ENCODE measurements around the gene CCHCR1.
"Not testable (repeated sequence)": the region's sequence is repeated elsewhere in the genome, so short reads cannot be mapped to it uniquely, and the experiment has no call there.

The CCHCR1 gene

DNA sequence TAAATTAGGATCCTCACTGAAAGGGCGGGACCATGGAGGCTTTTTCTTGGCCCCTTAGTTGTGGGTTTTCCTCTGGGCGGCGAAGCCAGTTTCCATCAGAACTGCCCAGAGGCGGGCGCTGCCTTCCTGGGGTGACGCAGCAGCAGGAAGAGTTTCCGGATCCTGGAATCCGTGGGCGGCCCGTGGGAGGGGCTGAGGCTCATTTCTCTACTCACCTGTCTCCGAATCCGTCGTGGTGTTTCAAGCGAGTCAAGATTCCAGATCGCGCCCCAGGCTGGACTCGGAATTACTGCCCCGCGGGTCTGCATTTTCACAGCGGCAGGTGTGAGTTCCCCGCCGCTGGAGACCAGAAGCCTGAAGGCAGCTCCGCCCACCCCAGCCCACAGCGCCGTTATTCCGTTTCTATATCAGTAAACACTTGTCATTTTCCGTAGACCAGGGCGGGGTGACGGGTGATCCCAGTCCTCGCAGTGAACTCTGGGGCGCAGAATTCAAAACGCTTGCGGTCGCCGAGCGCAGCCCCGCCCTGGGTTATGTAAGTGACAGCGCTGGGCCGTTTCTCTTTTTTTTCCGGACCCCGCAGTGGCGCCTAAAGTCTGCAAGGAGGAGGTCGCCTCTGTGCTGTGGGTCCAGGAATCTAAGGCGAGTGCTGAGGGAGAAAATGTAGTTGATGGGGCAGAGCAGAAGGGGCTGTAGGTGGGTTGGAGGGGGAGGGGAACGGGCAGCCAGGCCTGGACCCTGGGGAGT is 40.1 kb upstream of the CCHCR1 start:
- DNase-seq (ENCODE audit: low read depth in 2 of 2) = peak; percentile 77 to 86
- TF ChIP-seq, protein P1, sequence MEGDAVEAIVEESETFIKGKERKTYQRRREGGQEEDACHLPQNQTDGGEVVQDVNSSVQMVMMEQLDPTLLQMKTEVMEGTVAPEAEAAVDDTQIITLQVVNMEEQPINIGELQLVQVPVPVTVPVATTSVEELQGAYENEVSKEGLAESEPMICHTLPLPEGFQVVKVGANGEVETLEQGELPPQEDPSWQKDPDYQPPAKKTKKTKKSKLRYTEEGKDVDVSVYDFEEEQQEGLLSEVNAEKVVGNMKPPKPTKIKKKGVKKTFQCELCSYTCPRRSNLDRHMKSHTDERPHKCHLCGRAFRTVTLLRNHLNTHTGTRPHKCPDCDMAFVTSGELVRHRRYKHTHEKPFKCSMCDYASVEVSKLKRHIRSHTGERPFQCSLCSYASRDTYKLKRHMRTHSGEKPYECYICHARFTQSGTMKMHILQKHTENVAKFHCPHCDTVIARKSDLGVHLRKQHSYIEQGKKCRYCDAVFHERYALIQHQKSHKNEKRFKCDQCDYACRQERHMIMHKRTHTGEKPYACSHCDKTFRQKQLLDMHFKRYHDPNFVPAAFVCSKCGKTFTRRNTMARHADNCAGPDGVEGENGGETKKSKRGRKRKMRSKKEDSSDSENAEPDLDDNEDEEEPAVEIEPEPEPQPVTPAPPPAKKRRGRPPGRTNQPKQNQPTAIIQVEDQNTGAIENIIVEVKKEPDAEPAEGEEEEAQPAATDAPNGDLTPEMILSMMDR (IDR thresholded peaks at IDR 0.05; ENCODE audit: low read depth, low read length) = no peak
- peak overlapping the region; percentile 71 to 76 for H3K4me3 ChIP-seq (replicated peaks in 1 of 2; ENCODE audit: low read depth in 2 of 2, low read length in 2 of 2)

DNA sequence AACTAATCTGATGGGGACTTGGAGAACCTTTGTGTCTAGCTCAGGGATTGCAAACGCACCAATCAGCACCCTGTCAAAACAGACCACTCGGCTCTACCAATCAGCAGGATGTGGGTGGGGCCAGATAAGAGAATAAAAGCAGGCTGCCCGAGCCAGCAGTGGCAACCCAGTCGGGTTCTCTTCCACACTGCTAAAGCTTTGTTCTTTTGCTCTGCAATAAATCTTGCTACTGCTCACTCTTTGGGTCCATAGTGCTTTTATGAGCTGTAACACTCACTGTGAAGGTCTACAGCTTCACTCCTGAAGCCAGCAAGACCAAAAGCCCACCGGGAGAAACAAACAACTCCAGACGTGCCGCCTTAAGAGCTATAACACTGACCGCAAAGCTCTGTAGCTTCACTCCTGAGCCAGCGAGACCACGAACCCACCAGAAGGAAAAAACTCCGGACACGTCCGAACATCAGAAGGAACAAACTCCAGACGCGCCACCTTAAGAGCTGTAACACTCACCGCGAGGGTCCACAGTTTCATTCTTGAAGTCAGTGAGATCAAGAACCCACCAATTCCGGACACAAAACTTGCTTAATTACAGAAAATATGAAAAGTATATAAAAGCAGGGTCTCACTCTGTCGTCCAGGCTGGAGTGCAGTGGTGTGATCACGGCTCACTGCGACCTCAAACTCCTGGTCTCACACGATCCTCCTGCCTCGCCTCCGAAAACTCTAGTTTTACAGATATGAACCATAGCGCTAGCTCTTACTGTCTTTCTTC is 38.8 kb upstream of the CCHCR1 start:
- peak overlapping the region in 1 of 2 donors; percentile 76 for H3K4me3 ChIP-seq (replicated peaks in 1 of 2; ENCODE audit: low read depth in 2 of 2, low read length in 2 of 2)
- DNase-seq (ENCODE audit: low read depth in 2 of 2) = not testable (repeated sequence)

DNA sequence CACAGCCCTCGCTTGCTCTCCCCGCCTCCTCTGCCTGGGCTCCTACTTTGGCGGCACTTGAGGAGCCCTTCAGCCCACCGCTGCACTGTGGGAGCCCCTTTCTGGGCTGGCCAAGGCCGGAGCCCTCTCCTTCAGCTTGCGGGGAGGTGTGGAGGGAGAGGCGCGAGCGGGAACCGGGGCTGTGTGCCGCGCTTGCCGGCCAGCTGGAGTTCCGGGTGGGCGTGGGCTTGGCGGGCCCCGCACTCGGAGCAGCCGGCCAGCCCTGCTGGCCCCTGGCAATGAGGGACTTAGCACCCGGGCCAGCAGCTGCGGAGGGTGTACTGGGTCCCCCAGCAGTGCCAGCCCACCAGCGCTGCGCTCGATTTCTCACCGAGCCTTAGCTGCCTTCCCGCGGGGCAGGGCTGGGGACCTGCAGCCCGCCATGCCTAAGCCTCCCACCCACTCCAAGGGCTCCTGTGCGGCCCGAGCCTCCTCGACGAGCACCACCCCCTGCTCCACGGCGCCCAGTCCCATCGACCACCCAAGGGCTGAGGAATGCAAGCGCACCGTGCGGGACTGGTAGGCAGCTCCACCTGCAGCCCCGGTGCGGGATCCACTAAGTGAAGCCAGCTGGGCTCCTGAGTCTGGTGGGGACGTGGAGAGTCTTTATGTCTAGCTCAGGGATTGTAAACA is 37.8 kb upstream of the CCHCR1 start:
- not testable (repeated sequence) for DNase-seq (ENCODE audit: low read depth in 2 of 2); H3K4me3 ChIP-seq (replicated peaks in 1 of 2; ENCODE audit: low read depth in 2 of 2, low read length in 2 of 2)

DNA sequence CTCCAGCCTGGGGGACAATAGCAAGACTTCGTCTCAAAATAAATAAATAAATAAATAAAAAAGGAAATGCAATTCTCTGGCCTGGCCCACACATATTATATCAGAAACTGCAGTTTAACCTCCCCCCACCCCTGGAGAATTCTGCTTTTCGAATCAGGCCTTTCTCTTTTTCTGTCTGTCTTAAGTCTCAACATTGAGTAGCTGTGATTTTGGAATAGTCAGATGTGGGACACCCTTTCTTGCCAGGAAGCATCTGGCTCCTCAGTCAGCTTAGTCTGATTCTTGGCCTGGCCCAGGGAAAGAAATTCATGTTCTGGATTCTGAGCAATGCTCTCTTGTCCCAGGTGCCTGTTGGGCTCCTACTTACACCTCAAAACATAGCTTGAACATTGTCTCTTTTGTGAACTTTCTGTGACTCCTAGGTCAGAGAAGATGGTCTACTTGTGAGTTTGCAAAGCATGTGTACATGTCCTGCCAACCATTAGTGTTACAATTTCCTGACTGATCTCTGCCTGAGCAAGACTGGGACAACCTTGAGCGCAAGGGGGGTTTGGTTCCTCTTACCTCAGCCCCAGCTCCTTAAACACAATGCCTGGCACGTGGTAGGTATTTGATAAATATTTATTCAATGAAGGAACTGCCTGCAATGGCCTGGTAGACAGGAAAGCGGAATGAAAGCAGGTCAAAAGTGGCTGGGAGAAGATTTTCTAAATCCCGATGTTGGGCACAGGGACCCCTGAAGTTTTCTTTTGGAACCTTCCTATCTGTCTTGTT is 36.6 kb upstream of the CCHCR1 start:
- DNase-seq (ENCODE audit: low read depth in 2 of 2) = no peak
- no peak overlapping the region for H3K4me3 ChIP-seq (replicated peaks in 1 of 2; ENCODE audit: low read depth in 2 of 2, low read length in 2 of 2)
- TF ChIP-seq, protein P1 (IDR thresholded peaks at IDR 0.05; ENCODE audit: low read depth, low read length) = no peak

DNA sequence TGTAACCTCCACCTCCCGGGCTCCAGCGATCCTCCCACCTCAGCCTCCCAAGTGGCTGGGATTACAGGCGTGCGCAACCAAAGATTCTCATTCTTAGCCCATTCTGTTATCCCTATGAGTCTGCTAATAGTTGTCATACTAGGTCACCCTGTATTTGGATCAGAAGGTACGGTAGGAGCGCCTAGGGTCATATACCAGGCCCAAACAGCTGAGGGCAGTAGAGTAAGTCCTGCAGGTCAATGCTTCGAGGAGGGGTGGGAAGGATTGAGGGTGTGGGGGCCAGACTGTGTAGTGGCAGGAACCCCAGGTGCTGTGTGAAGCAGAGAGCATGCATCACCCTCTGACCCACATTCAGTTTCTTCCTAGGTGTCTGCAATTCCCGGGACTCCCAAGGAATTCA is 35.6 kb upstream of the CCHCR1 start:
- TF ChIP-seq, protein P1 (IDR thresholded peaks at IDR 0.05; ENCODE audit: low read depth, low read length) = no peak
- H3K4me3 ChIP-seq (replicated peaks in 1 of 2; ENCODE audit: low read depth in 2 of 2, low read length in 2 of 2) = no peak overlapping the region

DNA sequence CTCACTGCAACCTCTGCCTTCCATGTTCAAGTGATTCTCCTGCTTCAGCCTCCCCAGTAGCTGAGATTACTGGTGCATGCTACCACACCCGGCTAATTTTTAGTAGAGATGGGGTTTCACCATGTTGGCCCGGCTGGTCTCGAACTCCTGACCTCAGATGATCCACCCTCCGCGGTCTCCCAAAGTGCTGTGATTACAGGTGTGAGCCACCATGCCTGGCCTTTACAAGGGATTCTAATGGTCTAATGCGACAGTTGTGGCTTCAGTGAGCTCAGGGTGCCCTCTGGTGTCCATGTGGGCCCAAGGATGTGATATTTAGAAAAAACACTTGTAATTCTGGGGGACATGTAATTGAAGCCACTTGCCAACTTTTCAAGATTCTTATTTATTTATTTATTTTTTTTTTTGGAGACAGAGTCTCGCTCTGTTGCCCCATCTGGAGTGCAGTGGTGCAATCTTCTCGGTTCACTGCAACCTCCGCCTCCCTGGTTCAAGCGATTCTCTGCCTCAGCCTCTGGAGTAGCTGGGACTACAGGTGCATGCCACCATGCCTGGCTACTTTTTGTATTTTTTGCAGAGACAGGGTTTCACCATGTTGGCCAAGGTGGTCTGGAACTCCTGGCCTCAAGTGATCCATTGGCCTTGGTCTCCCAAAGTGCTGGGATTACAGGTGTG is 35.0 kb upstream of the CCHCR1 start:
- peak; percentile 78 to 83 for DNase-seq (ENCODE audit: low read depth in 2 of 2)
- not testable (repeated sequence) for H3K4me3 ChIP-seq (replicated peaks in 1 of 2; ENCODE audit: low read depth in 2 of 2, low read length in 2 of 2)
- TF ChIP-seq, protein P1 (IDR thresholded peaks at IDR 0.05; ENCODE audit: low read depth, low read length) = peak; percentile 71

More for the DNA sequence above, 35.6 kb upstream of the CCHCR1 start:
- DNase-seq (ENCODE audit: low read depth in 2 of 2) = no peak

DNA sequence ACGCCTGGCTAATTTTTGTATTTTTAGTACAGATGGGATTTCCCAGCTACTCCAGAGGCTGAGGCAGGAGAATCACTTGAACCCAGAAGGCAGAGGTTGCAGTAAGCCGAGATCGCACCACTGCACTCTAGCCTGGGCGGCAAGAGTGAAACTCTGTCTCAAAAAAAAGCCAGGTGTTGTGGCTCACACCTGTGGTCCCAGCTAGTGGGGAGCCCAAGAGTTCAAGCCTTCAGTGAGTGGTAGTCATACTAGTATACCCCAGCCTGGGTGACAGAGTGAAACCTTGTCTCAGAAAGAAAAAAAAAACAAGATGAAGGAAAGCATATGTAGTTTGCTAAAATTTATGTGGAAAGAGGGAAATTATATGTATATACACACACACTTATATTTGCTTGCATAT is 32.9 kb upstream of the CCHCR1 start:
- no peak for DNase-seq (ENCODE audit: low read depth in 2 of 2)
- TF ChIP-seq, protein P1 (IDR thresholded peaks at IDR 0.05; ENCODE audit: low read depth, low read length) = no peak
- H3K4me3 ChIP-seq (replicated peaks in 1 of 2; ENCODE audit: low read depth in 2 of 2, low read length in 2 of 2) = no peak overlapping the region

DNA sequence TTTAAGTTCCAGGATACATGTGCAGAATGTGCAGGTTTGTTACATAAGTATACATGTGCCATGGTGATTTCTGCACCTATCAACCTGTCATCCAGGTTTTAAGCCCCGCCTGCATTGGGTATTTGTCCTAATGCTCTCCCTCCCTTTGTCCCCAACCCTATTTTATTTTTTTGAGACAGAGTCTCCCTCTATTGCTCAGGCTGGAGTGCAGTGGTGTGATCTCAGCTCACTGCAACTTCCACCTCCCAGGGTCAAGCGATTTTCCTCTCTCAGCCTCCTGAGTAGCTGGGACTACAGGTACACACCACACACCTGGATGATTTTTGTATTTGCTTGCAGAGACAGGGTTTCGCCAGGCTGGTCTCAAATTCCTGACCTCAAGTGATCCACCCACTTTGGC is 31.6 kb upstream of the CCHCR1 start:
- not testable (repeated sequence) for H3K4me3 ChIP-seq (replicated peaks in 1 of 2; ENCODE audit: low read depth in 2 of 2, low read length in 2 of 2); DNase-seq (ENCODE audit: low read depth in 2 of 2)
